Suprapubic skin (tissue), 4 donors: ENCODE measurements around the gene ITIH2.

Experiments
- POLR2A ChIP-seq, 2 donors: fragments of 450-650 bp; IDR thresholded peaks; one replicate each; pipeline ENCODE4 v1.6.1; 2017; ENCODE audit warnings: antibody characterized with exemption in 2 of 2, mild to moderate bottlenecking in 2 of 2, moderate library complexity in 2 of 2
- POLR2AphosphoS5 ChIP-seq, 3 donors: sonication (generic); formaldehyde crosslinking; IDR thresholded peaks; one replicate each; pipeline ENCODE4 v1.6.1; 2017; ENCODE audit warnings: antibody characterized with exemption in 3 of 3
- TF ChIP-seq, protein P1 (sequence below), 2 donors: fragments of 200-600 bp in 1 of 2; fragments of 450-650 bp in 1 of 2; sonication (generic) in 1 of 2; IDR thresholded peaks; one replicate each; pipeline ENCODE4 v1.5.1; 2016 to 2019; ENCODE audit warnings: antibody characterized with exemption in 2 of 2, mild to moderate bottlenecking in 1 of 2, moderate library complexity in 1 of 2

- no peak for TF ChIP-seq POLR2A (IDR thresholded peaks at IDR 0.05)
- TF ChIP-seq, protein P1, sequence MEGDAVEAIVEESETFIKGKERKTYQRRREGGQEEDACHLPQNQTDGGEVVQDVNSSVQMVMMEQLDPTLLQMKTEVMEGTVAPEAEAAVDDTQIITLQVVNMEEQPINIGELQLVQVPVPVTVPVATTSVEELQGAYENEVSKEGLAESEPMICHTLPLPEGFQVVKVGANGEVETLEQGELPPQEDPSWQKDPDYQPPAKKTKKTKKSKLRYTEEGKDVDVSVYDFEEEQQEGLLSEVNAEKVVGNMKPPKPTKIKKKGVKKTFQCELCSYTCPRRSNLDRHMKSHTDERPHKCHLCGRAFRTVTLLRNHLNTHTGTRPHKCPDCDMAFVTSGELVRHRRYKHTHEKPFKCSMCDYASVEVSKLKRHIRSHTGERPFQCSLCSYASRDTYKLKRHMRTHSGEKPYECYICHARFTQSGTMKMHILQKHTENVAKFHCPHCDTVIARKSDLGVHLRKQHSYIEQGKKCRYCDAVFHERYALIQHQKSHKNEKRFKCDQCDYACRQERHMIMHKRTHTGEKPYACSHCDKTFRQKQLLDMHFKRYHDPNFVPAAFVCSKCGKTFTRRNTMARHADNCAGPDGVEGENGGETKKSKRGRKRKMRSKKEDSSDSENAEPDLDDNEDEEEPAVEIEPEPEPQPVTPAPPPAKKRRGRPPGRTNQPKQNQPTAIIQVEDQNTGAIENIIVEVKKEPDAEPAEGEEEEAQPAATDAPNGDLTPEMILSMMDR (IDR thresholded peaks at IDR 0.05), result no peak
- no peak for TF ChIP-seq POLR2AphosphoS5 (IDR thresholded peaks at IDR 0.05)
Observed at GRCh38 chr10:7689591-7689990, 13.5 kb upstream of the ITIH2 start.
